GM12872 (cell line): ENCODE data around the gene UTS2B.

Source experiments
- CTCF ChIP-seq: IDR thresholded peaks from 3 replicates; pipeline ENCODE4 v1.5.1; 2011; ENCODE audit warnings: low read depth, mild to moderate bottlenecking, low read length, moderate library complexity; ENCODE audit not compliant: insufficient read depth

Gene UTS2B

GRCh38 chr3:191342006-191342405, 11.7 kb upstream of the UTS2B start:
- no peak for TF ChIP-seq CTCF

GRCh38 chr3:191340966-191341365, 10.6 kb upstream of the UTS2B start:
- no peak for TF ChIP-seq CTCF

- TF ChIP-seq CTCF = no peak
These were observed 10.0 kb upstream of the UTS2B start for GRCh38 chr3:191340351-191340750.

- no peak for TF ChIP-seq CTCF
These were observed 9.1 kb upstream of the UTS2B start for GRCh38 chr3:191339316-191339917.

GRCh38 chr3:191338177-191338488, 7.8 kb upstream of the UTS2B start:
- TF ChIP-seq CTCF = no peak

GRCh38 chr3:191336833-191337232, 6.5 kb upstream of the UTS2B start:
- TF ChIP-seq CTCF = no peak

GRCh38 chr3:191334346-191334893, 4.1 kb upstream of the UTS2B start:
- no peak for TF ChIP-seq CTCF
